CD4-positive, alpha-beta T cell treated with Interleukin-15 for 1 hour (primary cell): ENCODE results near the gene LPP.

ENCODE experiments used
- DNase-seq: peaks from one replicate; pipeline ENCODE4 v3.0.0-alpha.2; 2020

LPP gene

GRCh38 chr3:188223936-188224335, 70.0 kb downstream of the LPP start:
- no peak for DNase-seq

GRCh38 chr3:188227442-188227841, 73.5 kb downstream of the LPP start:
- DNase-seq = no peak

GRCh38 chr3:188229177-188229576, 75.2 kb downstream of the LPP start:
- no peak for DNase-seq

- no peak for DNase-seq
These were observed 75.8 kb downstream of the LPP start for GRCh38 chr3:188229726-188230125.

GRCh38 chr3:188230962-188231361, 77.0 kb downstream of the LPP start:
- DNase-seq = no peak

GRCh38 chr3:188231456-188231855, 77.5 kb downstream of the LPP start:
- no peak for DNase-seq

- no peak for DNase-seq
These were observed 78.7 kb downstream of the LPP start for GRCh38 chr3:188232656-188233055.

- no peak for DNase-seq
These were observed 79.4 kb downstream of the LPP start for GRCh38 chr3:188233320-188233719.

GRCh38 chr3:188234132-188234531, 80.2 kb downstream of the LPP start:
- no peak for DNase-seq

GRCh38 chr3:188236271-188236670, 82.3 kb downstream of the LPP start:
- no peak for DNase-seq

- DNase-seq = peak; percentile 26
These were observed 85.1 kb downstream of the LPP start for GRCh38 chr3:188239035-188239434.

- DNase-seq = no peak
These were observed 85.6 kb downstream of the LPP start for GRCh38 chr3:188239577-188239976.

- no peak for DNase-seq
These were observed 86.4 kb downstream of the LPP start for GRCh38 chr3:188240189-188240981.

- no peak for DNase-seq
These were observed 87.1 kb downstream of the LPP start for GRCh38 chr3:188241072-188241471.

GRCh38 chr3:188241883-188242282, 87.9 kb downstream of the LPP start:
- DNase-seq = no peak

GRCh38 chr3:188242436-188243123, 88.6 kb downstream of the LPP start:
- no peak for DNase-seq

GRCh38 chr3:188243124-188243795, 89.3 kb downstream of the LPP start:
- DNase-seq = no peak

- no peak for DNase-seq
These were observed 90.5 kb downstream of the LPP start for GRCh38 chr3:188244395-188244861.

- DNase-seq = no peak
These were observed 92.9 kb downstream of the LPP start for GRCh38 chr3:188246905-188247304.

GRCh38 chr3:188248036-188248561, 94.1 kb downstream of the LPP start:
- DNase-seq = no peak

GRCh38 chr3:188253123-188253793, 99.3 kb downstream of the LPP start:
- DNase-seq = no peak

- no peak for DNase-seq
These were observed 100.0 kb downstream of the LPP start for GRCh38 chr3:188253800-188254452.
